Skeletal muscle cell (primary cell): ENCODE results near the gene RCOR2.

Source experiments
- DNase-seq: peaks from one replicate; pipeline ENCODE4 v3.0.0-alpha.2; 2010; ENCODE audit warnings: low read depth
- H3K4me3 ChIP-seq: 2 replicates; pipeline ENCODE4 v1.5.1; 2011; ENCODE audit warnings: low read depth, mild to moderate bottlenecking, control low read depth, low read length, moderate library complexity

The RCOR2 gene

DNA sequence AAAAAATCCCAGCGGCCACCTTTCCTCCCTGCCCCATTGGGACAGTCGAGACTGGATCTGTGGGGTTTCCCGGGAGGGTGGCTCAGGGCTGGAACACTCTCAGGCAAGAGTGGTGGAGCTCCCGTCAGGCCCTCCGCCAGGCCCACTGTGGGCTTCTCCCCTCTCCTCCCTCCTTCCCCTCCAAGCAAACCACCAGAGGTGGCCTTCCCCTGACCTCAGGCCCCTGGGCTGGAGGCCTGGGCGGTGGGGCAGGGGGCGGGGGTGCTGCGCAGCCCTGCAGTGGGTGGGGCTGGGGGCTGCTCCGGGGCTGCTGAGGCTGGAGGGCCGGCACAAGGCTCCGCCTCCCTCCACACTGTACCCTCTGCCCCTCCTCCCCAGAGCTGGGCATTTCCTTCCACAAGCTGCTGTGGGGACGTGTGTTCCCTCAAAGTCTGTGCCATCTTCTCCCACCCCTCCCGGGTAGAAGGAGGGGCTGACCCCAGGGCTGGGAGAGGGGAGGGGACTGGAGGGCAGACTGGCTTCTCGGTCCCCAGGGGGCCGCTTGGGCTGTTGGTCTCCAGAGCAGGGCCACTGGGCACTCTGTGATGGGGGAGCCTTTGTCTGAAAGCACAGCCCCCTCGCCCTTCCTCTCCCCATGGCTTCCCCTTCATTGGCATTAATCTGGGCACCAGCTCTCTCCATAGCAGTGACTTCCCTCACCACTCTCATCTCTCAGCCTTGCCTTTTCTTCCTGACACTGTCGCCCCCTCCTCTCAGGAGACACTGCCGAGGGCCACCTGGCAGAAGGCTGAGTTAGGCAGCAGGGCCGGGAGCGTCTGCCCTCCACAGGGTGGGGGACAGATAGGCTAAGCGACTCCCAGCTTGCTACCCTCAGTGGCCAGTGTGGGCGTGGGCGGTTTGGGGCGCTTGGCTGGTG is 7.1 kb downstream of the RCOR2 start:
- no peak overlapping the region for H3K4me3 ChIP-seq
- DNase-seq = no peak

DNA sequence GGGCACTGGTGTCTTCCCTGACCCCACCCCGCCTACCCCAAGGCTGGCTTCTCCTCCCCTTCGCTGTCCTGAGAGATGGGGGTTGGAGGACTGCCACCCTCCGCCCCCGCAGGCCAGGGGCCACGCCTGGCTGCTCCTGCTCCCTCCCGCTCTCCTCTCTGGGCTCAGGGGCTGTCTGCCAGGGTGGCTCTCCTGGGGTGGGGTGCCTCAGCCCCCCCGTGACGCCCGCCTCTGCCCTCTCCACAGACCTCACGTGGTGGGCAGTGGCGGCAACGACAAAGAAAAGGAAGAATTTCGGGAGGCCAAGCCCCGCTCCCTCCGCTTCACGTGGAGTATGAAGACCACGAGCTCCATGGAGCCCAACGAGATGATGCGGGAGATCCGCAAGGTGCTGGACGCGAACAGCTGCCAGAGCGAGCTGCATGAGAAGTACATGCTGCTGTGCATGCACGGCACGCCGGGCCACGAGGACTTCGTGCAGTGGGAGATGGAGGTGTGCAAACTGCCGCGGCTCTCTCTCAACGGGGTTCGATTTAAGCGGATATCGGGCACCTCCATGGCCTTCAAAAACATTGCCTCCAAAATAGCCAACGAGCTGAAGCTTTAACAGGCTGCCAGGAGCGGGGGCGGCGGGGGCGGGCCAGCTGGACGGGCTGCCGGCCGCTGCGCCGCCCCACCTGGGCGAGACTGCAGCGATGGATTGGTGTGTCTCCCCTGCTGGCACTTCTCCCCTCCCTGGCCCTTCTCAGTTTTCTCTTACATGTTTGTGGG is 8.1 kb downstream of the RCOR2 start:
- H3K4me3 ChIP-seq = no peak overlapping the region
- DNase-seq = no peak

GRCh38 chr11:63907808-63908530 is 9.0 kb downstream of the RCOR2 start:
- no peak for DNase-seq
- H3K4me3 ChIP-seq = no peak overlapping the region

- no peak for DNase-seq
- no peak overlapping the region for H3K4me3 ChIP-seq
Observed at GRCh38 chr11:63907063-63907462, 9.9 kb downstream of the RCOR2 start.

DNA sequence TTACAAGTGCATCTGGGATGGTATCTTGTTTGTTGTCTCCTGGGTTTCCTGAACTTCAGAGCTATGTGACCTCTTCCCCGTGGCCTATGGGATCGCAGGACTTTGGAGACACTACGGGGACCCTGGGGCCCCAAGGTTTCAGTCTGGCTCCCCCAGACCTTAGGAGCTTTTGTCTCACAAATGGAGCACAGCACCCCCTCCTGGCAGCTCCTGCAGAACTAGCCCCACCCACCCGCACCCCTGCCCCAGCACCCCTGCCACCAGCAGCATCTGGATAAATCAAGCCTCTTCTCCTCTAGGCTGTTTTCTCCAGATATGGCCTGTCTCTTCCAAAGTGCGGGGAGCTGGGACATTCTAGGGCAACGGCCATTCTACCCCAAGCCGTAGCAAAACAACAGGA is 10.4 kb downstream of the RCOR2 start:
- no peak for DNase-seq
- no peak overlapping the region for H3K4me3 ChIP-seq

GRCh38 chr11:63906087-63906486 is 10.9 kb downstream of the RCOR2 start:
- no peak for DNase-seq

DNA sequence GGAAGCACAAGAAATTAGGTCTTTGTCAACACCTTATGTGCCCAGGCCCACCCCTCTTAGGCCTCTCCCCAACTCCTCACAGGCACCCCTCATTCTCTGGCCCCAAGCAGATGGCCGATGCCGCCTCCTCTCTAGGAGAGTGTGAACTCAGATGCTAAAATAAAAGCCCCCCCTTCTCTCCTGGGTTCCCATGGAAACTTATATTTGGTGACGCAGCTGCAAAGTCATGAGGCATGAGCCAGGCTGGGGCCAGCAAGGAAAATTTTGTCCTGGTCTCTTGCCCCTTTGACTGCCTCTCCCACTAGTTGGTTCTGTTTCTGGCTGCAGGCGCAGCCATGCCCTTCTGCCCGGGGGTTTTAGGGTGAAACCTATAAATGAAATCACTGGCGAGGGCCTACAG is 11.8 kb downstream of the RCOR2 start:
- H3K4me3 ChIP-seq = no peak overlapping the region
- DNase-seq = no peak

More at GRCh38 chr11:63906087-63906486, 10.9 kb downstream of the RCOR2 start:
- no peak overlapping the region for H3K4me3 ChIP-seq

DNA sequence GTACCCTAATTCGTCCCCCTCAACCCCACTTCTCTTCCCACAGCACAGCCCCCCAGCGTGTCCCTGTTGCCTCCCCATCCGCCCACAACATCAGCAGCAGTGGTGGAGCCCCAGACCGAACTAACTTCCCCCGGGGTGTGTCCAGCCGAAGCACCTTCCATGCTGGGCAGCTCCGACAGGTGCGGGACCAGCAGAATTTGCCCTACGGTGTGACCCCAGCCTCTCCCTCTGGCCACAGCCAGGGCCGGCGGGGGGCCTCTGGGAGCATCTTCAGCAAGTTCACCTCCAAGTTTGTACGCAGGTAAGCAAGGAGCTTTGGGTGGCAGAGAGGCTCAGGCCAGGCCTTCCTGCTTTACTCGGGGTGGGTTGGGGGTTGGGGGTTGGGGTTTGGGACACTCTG is 12.2 kb downstream of the RCOR2 start:
- H3K4me3 ChIP-seq = no peak overlapping the region
- DNase-seq = no peak

- no peak for DNase-seq
- no peak overlapping the region for H3K4me3 ChIP-seq
Observed at GRCh38 chr11:63903884-63904283, 13.1 kb downstream of the RCOR2 start.

DNA sequence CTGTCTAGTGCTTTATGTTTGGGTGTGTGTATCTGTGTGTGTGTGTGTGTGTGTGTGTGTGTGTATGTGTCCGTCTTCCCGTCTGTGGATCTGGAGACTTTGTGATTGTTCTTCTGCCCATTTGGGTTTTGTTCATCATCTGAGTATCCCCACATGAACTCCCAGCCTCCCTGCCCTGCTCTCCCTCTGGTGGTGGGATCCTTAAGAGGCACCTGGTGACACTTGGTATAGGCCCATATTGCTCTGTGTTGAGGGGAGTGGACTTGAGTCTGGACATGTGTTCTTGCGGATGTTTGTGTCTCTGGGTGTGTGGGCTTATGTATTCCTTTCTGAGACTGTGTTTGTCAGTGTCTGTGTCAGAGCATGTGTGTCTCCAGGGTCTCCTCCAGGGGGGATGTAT is 15.3 kb downstream of the RCOR2 start:
- H3K4me3 ChIP-seq = no peak overlapping the region
- DNase-seq = no peak

GRCh38 chr11:63897459-63898146 is 19.4 kb downstream of the RCOR2 start:
- no peak overlapping the region for H3K4me3 ChIP-seq
- DNase-seq = no peak

DNA sequence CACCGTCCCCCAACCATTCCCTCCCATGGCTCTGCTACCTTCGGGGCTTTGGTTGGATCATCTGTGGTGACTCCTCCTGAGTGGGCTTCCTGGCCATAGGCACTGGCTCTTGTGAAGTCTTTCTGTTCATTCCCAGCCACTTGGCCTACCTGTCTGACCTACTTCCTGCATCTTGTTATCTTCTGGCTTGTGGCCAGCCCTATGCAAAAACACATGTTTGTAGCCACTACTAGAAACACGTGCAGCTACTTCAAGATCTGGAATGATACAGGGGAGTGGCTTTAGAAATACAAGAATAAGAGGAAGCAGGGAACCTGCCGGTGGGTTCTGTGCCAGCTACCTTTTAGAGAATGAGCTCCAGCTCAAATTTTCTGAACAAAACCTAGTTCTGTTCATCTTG is 20.9 kb downstream of the RCOR2 start:
- no peak for DNase-seq

GRCh38 chr11:63893355-63893754 is 23.6 kb downstream of the RCOR2 start:
- DNase-seq = no peak

More for the DNA sequence above, 20.9 kb downstream of the RCOR2 start:
- H3K4me3 ChIP-seq = no peak overlapping the region

DNA sequence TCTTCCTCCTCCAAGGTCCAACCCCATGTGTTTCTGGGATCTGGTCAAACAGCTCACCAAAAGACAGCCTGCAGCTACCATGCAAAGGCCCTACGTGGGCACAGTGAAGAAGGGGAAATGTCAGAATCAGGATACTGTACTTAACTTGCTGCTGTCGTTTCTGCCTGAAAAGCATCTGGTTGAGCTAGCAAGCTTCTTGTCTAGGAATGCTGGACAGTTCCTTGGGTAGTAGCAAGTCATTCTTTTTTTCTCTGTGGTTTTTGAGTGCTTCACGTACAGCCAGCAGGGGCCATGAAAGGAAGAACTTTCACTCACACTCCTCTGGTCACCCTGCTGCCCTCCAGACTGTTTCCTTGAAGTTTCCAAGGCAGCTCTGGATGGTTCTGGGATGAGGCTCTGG is 24.7 kb downstream of the RCOR2 start:
- DNase-seq = no peak
- no peak overlapping the region for H3K4me3 ChIP-seq

More at GRCh38 chr11:63893355-63893754, 23.6 kb downstream of the RCOR2 start:
- no peak overlapping the region for H3K4me3 ChIP-seq

DNA sequence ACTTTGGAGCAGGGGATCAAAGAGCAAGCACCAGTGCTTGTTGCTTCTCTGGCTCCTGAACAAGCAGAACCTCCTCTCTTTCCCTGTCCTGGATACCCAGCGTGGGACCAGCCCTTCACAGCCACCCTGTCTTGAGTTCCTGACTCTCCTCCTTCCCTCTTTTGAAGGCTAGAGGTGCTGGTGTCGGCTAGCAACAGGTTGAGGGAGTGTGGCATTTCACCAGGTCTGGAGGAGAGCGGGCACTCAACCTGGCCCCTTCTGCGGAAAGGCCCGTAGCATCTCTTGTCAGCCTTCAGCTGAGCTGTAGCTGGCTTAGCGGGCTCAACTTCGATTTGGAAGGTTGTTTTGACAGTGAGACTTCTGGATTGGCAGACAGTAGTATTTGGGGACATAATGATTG is 26.6 kb downstream of the RCOR2 start:
- DNase-seq = no peak
- no peak overlapping the region for H3K4me3 ChIP-seq

DNA sequence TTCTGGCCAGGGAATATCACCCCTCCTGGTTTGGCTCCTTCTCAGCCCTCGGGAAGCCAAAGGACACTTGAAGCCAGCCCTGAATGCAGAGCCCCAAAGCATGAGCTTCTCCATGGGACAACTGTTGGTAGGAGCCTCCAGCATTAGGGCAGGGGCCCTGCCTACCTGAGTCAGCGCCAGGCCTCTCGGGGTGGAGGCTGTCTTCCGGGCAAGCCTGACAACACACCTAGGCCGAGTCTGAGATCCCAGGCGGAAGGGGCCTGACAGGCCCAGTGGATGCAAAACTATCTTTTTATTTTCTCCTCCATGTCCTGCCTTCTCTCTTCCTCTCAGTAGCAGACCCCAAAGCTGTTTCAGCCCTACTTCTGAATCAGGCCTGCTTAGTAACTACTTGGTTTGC is 27.6 kb downstream of the RCOR2 start:
- no peak for DNase-seq
- no peak overlapping the region for H3K4me3 ChIP-seq

DNA sequence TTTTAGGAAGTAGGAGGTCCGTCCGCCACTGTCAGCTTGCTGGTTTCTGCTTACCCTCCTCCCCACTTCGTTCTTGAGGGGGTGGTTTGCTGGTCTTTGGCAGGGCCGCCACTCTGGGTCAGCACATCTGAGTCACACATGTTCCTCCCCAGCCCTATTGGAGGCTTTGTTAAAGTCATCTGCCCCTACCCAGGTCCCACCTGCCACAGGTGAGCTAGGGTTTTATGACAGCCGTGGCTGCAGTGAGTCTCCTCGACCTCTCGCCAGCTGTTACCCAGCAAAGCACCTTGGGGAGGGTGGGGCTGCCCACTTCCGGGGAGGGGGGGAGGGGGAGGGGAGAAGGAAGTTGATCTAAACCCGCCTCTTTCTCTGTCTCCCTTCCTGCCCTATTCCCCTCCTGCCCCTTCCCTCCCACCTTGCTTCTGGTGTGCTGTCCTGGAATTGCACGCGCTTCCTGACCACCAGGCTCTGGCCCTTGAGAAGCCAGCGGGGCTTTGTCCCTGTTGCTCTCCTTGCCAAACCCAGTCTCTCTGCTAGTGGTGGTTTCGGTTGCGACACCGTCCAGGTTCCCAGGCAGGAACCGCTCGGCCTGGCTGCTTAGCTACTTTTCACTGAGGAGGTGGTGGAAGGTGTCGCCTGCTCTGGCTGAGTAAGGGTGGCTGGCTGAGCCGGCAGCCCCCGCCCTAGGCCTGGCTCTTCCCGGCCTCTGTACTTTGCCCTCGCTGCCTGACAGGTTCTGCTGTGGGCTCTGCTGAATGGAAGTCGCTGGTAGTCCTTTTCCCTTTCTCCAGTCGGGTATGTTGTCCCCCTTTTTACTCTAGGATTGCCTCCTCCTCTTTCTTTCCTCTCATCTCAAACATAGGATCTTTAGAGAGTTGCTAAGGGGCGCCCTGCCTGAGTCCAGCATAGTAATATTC is 28.5 kb downstream of the RCOR2 start:
- DNase-seq = peak; percentile 47
- no peak overlapping the region for H3K4me3 ChIP-seq

DNA sequence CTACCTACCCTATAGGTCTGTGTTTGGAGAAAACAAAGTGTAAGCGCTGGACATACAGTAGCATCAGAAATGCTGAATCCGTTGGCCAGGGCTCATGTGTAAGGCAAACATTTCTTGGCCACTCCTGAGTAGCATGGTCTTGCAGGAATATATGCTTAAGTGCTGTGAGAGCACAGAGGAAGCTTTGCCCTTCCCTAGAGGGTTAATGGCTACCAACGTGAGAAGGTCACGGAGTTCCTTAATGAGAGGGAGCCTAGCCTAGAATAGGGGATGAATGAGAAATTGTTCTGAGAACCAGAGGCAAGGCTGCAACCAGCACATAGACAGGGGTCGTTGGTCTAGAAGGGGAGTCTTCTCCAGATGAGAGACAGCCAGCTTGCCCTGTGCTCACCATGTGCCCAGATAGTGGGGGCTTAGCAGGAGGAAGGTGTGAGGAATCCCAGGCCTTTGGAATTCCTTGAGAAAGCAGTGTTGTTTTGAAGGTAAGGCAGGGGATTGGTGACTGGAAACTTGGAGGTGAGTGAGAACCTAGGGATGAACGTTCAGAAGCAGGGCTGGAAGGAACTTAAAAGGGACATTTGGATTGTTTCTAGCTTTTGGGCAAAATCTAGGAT is 29.5 kb downstream of the RCOR2 start:
- H3K4me3 ChIP-seq = no peak overlapping the region
- no peak for DNase-seq
